GM19328 (cell line): ENCODE data around the gene NUDCD3.

Experiments
- ATAC-seq: cut with Tn5 transposase; IDR thresholded peaks from one replicate; pipeline ENCODE4 v1.9.1; 2021; ENCODE audit warnings: mild to moderate bottlenecking, moderate library complexity; ENCODE audit not compliant: unreplicated experiment

The NUDCD3 gene

DNA sequence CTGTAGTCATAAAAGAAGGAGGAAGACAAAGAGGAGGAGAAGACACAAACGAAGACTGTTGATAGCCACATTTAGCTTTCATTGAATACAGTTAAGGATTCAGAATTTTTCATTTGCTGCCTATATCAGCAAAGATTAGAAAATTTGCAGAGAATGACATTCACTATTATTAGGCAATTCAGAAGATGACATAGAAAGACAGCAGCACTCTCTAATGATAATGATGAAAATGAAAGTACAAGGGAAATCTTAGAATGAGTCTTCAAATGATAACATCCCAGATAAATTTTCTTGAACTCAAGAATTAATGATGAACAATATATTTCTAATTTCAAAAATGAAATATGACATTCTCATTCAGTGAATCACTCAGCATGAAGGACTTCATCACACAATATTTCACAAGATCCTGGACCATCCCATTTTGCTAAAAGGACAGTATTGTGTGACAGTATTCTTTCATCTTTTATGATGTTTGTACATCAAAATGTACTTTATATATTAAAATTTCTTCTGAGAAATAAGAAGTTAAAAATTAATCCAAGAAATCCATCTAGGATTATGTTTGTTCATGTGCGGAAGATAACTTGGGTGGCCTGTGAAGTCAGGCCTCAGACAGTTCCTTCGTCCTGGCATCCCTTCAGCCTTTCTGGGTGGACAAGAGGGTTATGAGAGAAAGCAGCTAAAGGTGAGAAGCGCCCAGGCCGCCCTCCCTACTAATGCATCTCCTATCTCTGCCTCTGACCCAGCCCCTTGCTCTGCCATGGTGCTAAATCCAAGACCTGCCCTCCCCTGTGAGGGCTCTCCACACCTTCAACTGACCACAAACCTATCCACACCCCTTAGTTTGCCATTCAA is 117.7 kb downstream of the NUDCD3 start:
- ATAC-seq = no peak

DNA sequence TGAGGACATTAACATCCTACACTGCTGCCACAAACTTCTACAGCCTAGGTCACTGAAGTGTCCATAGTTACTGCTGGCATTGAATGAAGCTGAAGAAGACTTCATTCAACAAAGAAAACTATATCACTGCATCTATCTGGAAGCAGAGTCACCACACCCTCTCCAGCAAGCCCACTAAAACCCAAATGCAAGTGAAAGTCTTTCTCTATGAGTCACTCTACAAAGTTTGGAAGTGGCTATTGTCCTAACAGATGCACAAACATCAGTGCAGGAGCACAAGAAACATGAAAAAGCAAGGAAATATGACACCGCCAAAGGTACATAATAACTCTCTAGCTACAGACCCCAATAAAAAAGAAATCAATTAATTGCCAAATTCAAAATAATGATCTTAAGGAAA is 121.6 kb downstream of the NUDCD3 start:
- no peak for ATAC-seq

DNA sequence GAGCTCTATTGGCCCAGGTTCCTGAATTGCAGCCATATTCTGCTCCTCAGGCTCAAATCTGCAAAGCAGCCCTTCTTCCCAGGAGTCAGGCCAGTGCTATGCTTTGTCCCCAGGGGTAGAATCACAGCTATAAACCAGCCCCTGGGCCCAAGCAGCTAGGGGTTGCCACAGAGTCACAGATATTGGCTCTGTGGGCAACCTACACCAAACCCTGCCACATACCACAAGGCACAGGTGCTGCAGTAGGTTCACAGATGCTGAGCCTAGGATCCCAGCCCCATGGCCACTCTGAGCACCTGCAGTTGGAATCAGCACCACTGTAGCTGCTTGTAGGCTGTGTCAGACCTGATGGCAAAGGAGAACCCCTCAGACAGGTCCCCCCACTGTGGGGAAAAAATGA is 122.0 kb downstream of the NUDCD3 start:
- ATAC-seq = no peak

DNA sequence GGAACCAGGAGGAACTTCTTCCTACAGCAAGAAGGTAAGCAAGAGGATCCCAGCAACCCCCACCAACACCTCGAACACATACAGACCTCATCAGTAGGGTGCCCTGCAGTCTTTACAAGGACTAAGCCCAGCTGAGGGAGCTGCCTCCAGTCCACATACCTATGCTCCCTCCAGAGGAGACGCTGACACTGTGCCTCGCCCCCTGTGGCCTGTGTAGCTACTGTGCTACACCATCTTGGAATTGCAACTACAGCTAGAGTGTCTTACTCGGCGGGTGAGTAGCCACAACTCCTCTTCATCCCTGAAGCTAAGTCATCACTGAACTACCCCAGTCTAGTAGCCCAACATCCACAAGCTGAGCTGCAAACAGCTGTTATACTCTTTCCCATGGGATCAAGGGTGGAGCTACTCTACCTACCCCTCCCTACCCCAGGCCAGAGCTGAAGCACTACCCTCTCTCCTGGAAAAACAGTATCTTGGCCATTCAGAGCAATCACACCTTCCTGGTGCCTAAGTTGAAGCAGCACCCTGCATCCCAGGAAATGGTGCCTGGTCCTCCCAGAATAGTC is 122.9 kb downstream of the NUDCD3 start:
- no peak for ATAC-seq

DNA sequence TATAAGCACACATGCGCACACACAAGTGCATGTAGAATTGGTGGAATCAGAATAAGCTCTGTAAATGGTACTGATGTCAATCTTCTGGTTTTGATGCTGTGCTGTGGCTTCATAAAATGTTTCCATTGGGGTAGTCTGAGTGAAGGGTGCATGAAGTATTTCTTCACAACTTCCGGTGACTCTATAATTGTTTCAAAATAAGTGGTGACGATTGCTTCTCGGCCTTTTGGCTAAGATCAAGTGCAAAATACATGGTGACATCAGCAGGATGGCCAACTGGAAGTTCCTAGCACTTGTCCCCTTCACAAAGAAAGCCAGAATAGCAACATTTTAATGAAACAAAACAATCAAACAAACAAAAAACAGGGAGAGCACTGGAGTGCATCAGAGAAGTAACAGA is 123.5 kb downstream of the NUDCD3 start:
- ATAC-seq = no peak

DNA sequence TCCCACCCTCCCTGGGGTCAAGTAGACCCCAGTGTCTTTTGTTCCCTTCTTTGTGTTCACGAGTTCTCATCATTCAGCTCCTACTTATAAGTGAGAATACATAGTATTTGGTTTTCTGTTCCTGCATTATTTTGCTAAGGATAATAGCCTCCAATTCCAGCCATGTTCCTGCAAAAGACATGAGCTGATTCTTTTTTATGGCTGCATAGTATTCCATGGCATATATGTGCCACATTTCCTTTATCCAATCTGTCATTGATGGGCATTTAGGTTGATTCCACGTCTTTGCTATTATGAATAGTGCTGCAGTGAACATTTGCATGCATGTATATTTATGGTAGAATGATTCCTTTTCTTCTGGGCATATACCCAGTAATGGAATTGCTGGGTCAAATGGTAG is 136.8 kb downstream of the NUDCD3 start:
- no peak for ATAC-seq

DNA sequence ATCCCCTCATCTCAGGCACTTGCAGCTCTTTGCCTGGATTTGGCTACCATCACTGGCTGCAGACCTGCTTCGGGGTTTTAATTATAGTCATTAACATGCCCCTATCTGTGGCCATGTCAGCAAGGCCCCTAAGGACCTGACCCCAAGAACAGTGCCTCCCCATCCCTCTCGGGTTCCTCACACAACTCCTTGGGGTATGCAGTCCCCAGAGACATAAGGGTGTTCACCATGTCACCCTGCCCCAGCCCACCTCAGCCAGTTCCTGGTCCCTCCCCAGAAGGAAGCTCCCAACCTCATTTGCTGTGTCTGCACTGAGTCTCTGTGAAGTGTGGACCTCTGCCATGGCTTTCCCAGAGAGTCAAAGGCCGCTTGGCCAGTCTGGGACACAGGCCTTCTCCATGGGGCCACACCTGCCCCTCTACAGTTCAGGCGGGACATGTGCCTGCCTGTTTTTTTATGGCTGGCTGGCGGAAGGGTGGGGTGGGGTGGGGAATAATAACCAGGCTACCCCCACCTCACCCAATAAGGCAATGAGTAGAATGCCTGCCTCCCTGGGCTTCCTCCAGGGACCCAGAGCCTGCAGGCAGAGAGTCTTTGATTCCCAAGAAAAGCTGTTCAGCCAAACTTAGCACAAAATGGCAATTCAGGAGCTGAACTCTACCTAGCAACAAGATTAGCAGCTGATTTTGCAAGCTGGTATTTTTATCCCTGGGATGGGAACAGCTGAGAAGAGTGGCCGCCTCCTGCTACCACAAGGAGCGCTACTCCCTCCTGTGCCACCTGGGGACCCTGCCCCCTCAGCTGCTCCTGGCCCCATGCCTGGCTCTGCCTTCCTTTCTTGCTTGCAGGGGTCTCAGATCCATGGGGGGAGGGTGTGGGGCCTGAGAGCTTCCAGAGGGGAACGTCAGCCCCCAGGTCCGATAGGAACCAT is 141.3 kb downstream of the NUDCD3 start:
- ATAC-seq = no peak

DNA sequence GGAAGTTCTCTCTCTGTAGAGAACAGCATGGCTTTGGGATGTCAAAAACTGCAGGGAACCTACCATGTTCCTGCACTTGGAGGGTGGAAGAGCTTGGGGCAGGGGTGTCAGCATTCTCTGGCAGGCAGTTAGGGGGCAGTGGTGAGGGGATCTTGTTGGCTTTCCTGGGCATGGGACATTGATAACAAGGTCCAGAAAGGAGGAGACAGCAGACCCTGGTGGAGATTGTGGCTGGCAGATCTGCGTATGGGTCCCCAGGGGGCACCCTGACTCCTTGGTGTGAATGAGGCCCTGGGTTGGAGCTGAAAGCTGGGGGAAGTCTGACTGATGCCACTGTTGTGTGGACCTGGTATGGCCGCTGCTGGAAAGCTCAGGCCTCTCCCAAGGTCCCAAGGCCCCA is 142.2 kb downstream of the NUDCD3 start:
- ATAC-seq = no peak

DNA sequence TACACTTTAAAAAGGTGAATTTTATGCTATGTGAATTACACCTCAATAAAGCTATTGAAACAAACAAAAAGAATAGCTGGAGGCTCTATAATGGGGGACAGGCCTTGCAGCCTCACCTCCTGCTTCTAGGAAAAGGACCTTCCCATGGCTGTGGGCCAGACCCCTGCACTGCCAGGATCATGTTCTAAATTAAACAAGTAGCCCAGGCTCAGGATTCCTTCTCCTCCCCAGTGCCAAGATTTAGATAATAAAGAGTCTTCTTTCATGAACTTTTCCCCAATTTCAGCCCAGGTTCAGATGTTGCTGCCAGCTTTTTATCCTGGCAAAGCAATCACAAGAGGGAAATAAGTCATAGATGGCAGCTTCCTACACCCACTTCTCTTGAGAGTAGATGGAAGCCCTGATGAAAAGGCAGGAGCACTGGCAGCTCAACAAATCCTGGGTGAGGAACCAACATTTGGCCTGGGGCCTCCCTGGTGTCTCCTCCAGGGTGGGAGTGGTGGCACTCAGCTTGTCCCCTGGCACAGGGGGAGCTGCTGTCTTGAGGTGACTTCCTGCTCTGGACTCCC is 142.8 kb downstream of the NUDCD3 start:
- ATAC-seq = no peak

DNA sequence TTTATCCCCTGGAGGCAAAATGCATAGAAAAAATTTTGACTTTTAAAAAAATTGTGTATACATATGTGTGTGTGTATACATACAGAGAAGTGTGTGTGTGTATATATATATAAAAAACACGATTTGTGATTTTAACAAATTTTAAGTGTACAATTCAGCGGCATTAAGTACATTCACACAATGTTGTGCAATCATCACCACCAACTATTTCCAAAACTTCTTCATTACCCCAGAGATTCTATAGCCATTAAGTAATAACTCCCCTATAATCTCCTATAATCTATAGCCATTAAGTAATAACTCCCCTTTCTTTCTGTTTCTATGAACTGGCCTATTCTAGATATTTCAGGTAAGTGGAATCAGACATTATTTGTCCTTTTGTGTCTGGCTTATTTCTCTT is 144.4 kb downstream of the NUDCD3 start:
- no peak for ATAC-seq

DNA sequence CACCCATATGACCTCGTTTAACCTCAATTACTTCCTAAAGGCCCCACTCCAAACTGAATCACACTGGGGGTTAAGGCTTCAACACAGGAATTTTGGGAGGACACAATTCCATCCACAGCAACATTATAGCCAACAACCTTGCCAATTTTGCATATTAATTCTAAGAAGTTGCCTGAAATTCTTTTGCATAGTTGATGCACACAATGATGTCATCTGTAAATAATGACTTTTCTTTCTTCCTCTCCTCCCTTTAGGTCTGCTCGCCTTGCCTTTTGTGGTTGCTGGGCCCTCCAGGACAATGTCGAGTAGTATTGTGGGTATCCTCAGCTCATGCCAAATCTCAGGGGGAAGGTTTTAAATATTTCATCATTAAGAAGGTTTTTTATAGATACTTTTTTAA is 149.1 kb downstream of the NUDCD3 start:
- ATAC-seq = no peak

DNA sequence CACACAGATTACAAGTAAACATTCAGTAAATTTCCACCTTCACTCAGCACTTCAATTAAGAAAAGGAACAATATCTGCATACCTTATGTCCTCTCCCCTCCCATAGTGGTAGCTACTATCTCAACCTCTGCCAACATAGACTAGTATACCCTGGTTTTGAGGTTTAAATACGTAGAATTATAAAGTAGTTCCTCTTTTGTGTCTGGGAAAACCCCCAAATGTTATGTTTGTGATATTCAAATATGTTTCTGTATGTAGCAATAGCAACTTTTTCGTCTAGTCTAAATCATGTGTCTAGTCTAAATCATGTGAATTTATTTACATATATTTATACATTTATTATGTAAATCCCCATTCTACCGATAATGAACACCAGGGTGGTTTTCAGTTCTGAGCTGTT is 151.9 kb downstream of the NUDCD3 start:
- ATAC-seq = no peak

DNA sequence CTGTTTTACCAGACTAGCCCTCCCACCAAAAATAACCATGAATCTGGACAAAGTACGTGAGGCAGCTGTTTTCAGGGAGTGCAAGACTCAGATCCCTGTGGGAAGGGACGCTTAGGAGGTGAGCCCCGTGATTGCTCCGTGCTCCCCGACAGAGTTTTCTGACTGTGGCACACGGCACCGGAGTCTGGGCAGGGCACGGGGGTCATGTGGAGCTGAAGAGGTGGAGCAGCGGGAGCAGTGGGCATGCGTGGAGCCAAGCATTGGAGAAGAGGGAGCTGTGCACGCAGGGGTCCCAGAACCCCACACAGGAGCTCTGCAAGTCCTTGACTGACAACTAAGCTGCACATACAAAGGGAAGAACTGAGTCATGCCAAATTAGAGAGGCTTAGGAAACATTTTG is 154.0 kb downstream of the NUDCD3 start:
- ATAC-seq = no peak

DNA sequence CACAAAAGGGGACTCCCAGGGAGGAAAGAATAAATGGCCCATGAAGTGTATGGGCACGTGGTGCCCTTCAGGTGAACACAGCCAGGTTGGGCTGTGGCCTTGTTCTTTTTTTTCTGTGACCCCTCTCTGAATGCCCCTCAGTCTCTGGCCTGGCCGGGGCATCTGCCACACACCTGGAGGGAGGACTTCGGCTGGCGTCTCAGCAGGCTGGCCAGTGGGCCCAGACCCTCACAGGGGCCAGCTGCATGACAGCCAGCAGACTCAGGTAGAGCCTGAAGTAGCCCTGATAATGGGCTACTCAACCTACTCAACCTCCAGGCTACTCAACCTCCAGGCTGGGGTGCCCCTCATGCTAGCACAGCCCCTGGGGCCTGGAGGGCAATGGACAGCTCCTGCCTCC is 155.3 kb downstream of the NUDCD3 start:
- ATAC-seq = no peak

DNA sequence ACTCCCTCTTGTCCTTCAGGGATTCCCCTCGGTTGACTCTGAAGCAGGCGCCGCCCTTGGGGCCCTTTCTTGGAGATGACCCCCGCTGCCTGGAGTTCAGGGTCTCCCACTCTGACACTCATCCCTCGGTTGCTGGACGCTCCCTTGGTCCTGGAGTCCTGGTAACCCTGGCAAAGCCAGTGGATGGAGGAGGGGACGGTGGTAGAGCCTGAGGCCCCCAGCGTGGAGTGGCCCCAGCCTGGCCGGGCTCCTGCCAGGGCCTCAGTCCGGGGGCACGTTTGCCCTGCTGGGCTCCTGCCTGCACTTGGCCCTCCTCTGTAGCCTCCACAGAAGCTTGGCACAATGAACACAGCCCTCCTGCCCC is 155.7 kb downstream of the NUDCD3 start:
- ATAC-seq = no peak

DNA sequence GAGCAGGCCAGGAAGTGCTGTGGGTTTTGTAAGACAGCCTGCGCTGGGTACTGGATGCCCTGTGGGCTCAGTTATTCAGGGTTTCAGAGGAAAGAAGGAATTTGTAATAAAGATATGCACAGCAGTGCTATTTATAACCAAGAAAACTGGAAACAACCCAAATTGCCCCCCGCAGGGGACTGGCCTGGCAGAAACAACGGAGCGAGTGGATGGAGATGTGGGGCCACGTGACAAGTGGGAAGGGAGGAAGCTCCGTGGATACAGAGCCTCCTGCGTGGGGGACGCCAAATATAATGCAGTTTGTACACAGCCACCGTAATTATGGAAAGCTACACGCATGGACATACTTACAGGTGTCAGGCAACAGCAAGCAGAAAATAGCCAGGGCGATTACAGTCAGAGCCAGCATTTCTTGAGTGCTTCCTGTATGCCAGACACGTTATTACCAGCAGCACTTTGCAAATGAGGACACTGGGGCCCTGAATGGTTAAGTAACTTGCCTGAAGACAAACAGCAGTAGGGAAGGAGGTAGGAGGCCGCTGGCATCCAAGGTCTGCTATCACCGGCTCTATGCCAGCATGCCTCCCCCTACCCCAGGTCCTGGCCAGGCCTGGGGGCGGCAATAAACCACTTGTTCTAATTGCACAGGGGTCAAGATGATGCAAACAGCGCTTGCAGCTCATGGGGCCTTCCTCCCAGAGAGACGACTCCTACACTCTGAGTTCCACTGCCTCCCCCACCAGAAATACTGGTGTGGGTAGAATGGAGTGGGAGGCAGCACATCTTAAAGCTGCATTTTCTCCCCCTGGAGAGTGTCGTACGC is 156.3 kb downstream of the NUDCD3 start:
- ATAC-seq = no peak

DNA sequence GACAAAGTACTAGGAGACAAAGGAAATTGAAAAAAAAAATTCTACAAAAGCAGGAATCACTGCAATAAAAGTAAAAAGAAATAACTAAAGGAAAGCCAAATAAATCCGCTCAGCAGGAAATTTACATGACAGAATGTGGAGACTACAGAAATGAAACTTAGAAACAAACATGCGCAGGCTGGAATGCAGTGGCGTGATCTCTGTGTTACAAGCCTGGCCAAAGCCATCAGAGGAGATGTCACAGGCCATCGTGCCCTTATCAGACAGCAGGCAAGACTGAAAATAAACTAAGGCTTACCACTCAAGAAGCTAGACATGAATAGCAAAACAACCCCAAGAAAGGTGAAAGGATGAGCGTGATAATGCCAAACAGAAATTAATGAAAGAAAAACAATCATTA is 158.8 kb downstream of the NUDCD3 start:
- ATAC-seq = no peak

DNA sequence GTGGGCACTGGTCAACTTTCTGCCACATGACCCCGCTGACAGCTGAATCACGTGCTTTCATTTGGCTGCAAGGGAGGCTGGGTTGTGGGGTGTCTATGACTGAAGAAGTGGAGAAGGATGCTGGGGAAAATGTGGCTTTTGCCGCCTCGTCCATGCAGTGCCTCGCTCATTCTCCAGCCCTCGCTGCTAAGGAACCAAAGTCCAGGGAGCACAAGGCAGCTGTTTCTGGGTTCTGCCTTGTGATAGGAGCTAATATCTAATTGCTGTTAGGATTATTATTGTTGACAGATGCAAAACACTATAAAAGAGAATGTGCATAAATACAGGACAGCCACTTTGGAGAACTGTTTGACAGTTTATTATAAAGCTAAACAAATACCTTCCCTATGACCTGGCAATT is 160.1 kb downstream of the NUDCD3 start:
- ATAC-seq = no peak

DNA sequence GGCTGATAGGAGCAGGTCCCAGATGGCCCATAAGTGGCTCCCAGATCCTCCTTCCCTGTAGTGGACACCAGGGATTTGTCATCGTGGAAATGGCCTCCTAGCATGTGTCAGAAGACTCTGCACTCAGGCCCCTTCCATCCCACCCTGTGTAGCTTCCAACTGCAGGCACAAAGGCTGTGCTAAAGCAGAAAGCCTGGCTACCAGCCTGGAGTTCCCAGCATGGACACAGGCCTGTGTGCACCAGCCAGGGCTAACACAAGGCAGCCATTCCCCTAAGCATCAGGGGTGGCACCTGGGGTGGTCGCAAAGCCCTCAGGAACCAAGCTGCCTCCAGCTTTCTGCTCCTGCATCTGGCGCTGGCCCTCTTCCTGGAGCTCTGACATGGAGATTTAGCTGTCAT is 160.6 kb downstream of the NUDCD3 start:
- ATAC-seq = no peak
